ENCODE results near the gene ZNF141.
"Not testable (repeated sequence)": the region's sequence is repeated elsewhere in the genome, so short reads cannot be mapped to it uniquely, and the experiment has no call there.

The ZNF141 gene

DNA sequence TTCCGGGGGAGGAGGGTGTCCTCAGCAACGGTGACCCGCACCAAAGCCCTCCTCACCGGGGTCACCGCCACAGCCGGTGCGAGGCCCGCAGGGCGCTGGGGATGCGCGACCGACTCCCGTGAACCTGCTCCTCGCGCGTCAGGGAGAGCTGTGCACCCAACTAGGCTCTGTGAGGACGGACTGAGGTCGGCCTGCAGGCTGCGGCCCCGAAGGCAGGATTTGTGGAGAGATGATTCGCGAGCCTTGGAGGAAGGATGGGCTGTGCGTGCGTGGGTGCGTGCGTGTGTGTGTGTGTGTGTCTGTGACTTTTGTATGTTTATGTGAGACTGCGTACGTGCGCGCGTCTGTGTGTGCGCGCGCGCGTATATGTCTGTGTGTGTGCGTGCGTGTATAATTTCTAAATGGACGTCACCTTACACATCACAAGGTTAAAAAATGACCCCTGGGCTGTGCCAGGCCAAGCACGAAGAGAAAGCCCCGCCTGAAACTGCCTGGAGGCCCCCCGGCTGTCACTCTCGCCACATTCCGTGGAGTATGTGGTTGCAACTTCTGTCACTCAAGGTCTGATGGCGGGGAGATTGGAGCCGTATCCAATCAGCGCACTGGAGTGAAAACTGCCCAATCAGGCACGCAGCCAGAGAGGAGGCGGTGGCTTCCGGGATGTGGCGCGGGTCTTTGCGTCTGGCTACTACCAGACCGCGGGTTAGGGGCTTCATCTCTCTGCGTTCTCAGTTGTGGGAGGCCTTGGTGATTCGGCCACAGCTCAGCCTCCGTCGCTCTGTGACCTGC lies at the start of gene ZNF141:
Gene ZNF141 (plus strand): TSS at position 672 of the 789 bp plus-strand sequence. CDS start 170 bp downstream, outside the sequence.
- H3K9me3 Mint-ChIP-seq: peaks cover 23% of the 10 kb centered on the region
- H3K27ac Mint-ChIP-seq: peak within 1 kb of the TSS; percentile 99
- no peaks in the 10 kb centered on the region for H3K27me3 Mint-ChIP-seq
- H3K4me1 Mint-ChIP-seq: peaks cover 35% of the 10 kb centered on the region
- peak; percentile 98 for ATAC-seq
- peak within 1 kb of the TSS; percentile 100 for H3K4me3 Mint-ChIP-seq
- H3K36me3 Mint-ChIP-seq: peaks cover 57% of the 10 kb centered on the region

DNA sequence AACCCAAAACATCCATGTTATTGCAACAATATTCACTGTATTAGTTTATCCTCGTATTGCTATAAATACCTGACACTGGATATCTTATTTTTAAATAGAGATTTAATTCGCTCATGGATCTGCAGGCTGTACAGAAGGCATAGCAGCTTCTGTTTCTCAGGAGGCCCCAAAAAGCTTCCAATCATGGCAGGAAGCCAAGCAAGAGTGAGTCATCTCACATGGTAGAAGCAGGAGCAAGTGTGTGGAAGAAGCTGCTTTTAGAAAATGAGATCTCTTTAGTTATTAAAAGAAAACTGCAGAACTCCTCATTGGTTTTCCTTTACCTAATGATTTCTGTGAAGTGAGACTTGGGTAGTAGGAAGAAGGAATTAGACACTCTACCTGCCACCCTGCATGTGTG lies 48.7 kb upstream of the ZNF141 start:
- no peak for ATAC-seq
- no peaks in the 10 kb centered on the region for H3K27me3 Mint-ChIP-seq
- H3K4me3 Mint-ChIP-seq: no peak overlapping the region
- H3K27ac Mint-ChIP-seq: no peak overlapping the region
- peaks cover 3% of the 10 kb centered on the region for H3K9me3 Mint-ChIP-seq
- H3K4me1 Mint-ChIP-seq: no peaks in the 10 kb centered on the region
- H3K36me3 Mint-ChIP-seq: no peaks in the 10 kb centered on the region

DNA sequence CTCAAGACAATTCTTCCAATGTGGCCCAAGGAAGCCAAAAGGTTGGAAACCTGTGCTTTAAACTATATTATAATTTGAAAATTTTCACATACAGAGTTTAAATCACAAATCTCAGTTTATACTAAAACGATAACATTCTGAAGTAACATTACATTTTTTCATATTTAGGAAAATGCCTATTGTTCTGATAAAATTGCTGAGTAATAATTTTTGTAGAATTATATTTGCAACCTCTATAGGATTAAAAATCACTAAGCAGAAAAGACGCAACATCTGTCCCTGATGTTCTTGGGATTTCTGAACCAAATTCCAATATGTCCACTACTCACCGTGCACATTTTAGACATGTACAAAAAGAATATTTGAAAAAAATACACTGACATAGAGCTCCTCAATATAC lies 42.9 kb upstream of the ZNF141 start:
- Mint-ChIP-seq H3K27ac (no peak overlapping the region), H3K4me1 (no peaks in the 10 kb centered on the region), H3K36me3 (no peaks in the 10 kb centered on the region), H3K4me3 (no peak overlapping the region), H3K27me3 (no peaks in the 10 kb centered on the region), H3K9me3 (peaks cover 7% of the 10 kb centered on the region)
- no peak for ATAC-seq

DNA sequence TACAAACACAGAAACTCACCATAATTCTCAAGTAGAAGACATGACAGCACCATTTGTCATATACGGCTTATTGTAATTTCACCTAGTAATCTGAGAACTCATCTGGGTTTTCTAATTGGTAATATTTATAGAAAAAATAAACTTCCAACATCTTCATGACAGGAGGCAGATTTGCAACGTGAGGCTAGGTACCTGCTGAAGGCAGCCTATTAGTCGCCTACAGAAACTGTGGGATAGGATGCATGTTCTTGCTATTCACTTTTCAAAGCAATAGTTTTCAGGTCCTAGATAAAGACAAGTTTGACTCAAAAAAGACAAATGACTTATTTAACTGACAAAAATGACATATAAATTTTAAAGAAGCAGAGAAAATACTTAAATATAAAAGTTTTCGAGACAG lies 35.2 kb upstream of the ZNF141 start:
- H3K4me1 Mint-ChIP-seq: peaks cover 7% of the 10 kb centered on the region
- H3K27me3 Mint-ChIP-seq: no peaks in the 10 kb centered on the region
- H3K4me3 Mint-ChIP-seq: no peak overlapping the region
- H3K9me3 Mint-ChIP-seq: peaks cover 27% of the 10 kb centered on the region
- H3K27ac Mint-ChIP-seq: no peak overlapping the region
- peaks cover 7% of the 10 kb centered on the region for H3K36me3 Mint-ChIP-seq
- ATAC-seq: no peak

GRCh38 chr4:304516-304915 lies 33.1 kb upstream of the ZNF141 start:
- not testable (repeated sequence) for H3K27ac Mint-ChIP-seq, H3K36me3 Mint-ChIP-seq, H3K4me1 Mint-ChIP-seq, H3K27me3 Mint-ChIP-seq, ATAC-seq, H3K4me3 Mint-ChIP-seq
- H3K9me3 Mint-ChIP-seq: peaks cover 22% of the 10 kb centered on the region

- H3K27ac Mint-ChIP-seq: peak within 1 kb of the TSS; percentile 22
- peaks cover 7% of the 10 kb centered on the region for H3K36me3 Mint-ChIP-seq
- H3K4me1 Mint-ChIP-seq: peaks cover 7% of the 10 kb centered on the region
- peaks cover 25% of the 10 kb centered on the region for H3K9me3 Mint-ChIP-seq
- no peak within 1 kb of the TSS for H3K4me3 Mint-ChIP-seq
- ATAC-seq: no peak
- no peaks in the 10 kb centered on the region for H3K27me3 Mint-ChIP-seq
These were observed 32.5 kb upstream of the ZNF141 start, which contains the start of gene ZNF732 for GRCh38 chr4:304969-305680. ZNF732 (minus strand) TSS chr4:305474; CDS start chr4:305310, 164 bp downstream.

- peaks cover 25% of the 10 kb centered on the region for H3K9me3 Mint-ChIP-seq
- no peaks in the 10 kb centered on the region for H3K27me3 Mint-ChIP-seq
- H3K36me3 Mint-ChIP-seq: peaks cover 7% of the 10 kb centered on the region
- H3K27ac Mint-ChIP-seq: peak overlapping the region; percentile 22
- no peak overlapping the region for H3K4me3 Mint-ChIP-seq
- ATAC-seq: peak; percentile 83
- H3K4me1 Mint-ChIP-seq: peaks cover 7% of the 10 kb centered on the region
These were observed 31.1 kb upstream of the ZNF141 start for GRCh38 chr4:306551-306961.

GRCh38 chr4:309807-310206 lies 27.8 kb upstream of the ZNF141 start:
- Mint-ChIP-seq H3K36me3 (peaks cover 7% of the 10 kb centered on the region), H3K4me3 (no peak overlapping the region), H3K4me1 (peaks cover 7% of the 10 kb centered on the region), H3K9me3 (peaks cover 20% of the 10 kb centered on the region), H3K27ac (no peak overlapping the region), H3K27me3 (no peaks in the 10 kb centered on the region)
- no peak for ATAC-seq

GRCh38 chr4:314296-314903 lies 23.2 kb upstream of the ZNF141 start:
- peaks cover 14% of the 10 kb centered on the region for H3K27me3 Mint-ChIP-seq
- no peaks in the 10 kb centered on the region for H3K4me1 Mint-ChIP-seq
- no peak overlapping the region for H3K27ac Mint-ChIP-seq
- ATAC-seq: no peak
- peaks cover 39% of the 10 kb centered on the region for H3K9me3 Mint-ChIP-seq
- H3K36me3 Mint-ChIP-seq: peaks cover 13% of the 10 kb centered on the region
- no peak overlapping the region for H3K4me3 Mint-ChIP-seq

DNA sequence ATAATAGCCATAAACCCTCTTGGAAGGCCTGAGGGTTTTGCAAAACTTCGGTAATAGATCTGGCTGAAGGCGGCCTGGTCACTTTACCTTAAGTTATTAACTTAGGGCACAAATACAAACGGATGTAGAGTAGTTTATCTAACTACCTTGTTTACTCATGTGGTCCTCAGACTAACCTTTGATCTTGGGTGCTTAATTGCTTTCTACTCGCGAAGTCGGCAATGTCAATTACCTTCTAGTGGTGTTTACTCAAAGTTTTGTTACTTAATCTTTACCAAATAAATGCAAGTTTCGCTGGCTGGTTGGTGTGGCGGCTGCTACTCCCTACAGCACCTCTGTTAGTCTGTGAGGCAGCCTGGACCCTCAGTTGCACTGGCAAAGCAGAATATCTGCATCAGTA lies 8.9 kb upstream of the ZNF141 start:
- H3K27ac Mint-ChIP-seq: no peak overlapping the region
- peaks cover 7% of the 10 kb centered on the region for H3K4me1 Mint-ChIP-seq
- H3K4me3 Mint-ChIP-seq: no peak overlapping the region
- ATAC-seq: no peak
- H3K27me3 Mint-ChIP-seq: no peaks in the 10 kb centered on the region
- H3K36me3 Mint-ChIP-seq: peaks cover 7% of the 10 kb centered on the region
- peaks cover 7% of the 10 kb centered on the region for H3K9me3 Mint-ChIP-seq

GRCh38 chr4:335515-335914 lies 2.1 kb upstream of the ZNF141 start:
- peaks cover 33% of the 10 kb centered on the region for H3K4me1 Mint-ChIP-seq
- H3K36me3 Mint-ChIP-seq: peaks cover 39% of the 10 kb centered on the region
- ATAC-seq: no peak
- no peaks in the 10 kb centered on the region for H3K27me3 Mint-ChIP-seq
- H3K9me3 Mint-ChIP-seq: peaks cover 15% of the 10 kb centered on the region
- no peak overlapping the region for H3K27ac Mint-ChIP-seq
- no peak overlapping the region for H3K4me3 Mint-ChIP-seq

DNA sequence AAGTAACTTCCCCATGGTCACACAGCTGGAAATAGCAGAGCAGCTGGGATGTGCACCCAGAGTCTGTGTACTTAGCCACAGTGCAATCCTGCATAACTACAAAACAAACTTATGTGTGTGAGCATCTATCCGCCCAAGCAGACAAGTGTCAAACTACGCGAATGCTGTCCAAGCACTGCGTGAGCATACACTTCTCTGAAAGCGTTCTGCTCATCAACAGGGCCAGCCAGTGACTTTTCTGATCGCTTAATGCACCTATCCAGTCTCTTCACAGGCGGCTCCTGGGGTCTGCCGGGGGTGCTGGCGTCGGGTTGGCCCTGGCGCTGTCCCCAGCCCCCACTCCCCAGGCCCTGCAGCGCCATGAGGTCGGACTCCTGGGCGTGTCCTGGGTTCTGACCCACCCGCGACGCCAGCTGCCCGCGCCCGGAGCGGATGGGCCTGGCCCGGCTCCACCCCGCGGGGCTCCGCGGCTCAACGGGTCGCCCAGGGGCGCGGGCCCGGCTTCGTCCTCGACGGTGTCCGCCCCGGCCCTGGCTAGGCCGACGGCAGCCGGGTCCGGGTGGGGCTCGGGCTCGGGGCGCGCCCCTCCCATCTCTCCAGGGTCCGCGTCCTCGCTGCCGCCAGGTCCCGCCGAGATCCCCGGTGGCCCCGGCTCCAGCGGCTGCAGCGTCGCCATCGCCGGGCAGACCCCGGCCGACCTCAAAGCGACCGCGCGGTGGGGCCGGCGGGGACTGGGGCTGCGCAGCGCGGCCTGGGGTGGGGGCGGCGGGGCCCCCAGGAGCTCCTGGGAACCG lies 1.3 kb upstream of the ZNF141 start:
- Mint-ChIP-seq H3K36me3 (peaks cover 46% of the 10 kb centered on the region), H3K27ac (peak overlapping the region; percentile 99), H3K4me1 (peaks cover 35% of the 10 kb centered on the region), H3K27me3 (no peaks in the 10 kb centered on the region), H3K4me3 (peak overlapping the region; percentile 100), H3K9me3 (peaks cover 17% of the 10 kb centered on the region)
- no peak for ATAC-seq

GRCh38 chr4:336893-337142 lies 796 bp upstream of the ZNF141 start:
- peak; percentile 1 for ATAC-seq
- peaks cover 35% of the 10 kb centered on the region for H3K4me1 Mint-ChIP-seq
- H3K27me3 Mint-ChIP-seq: no peaks in the 10 kb centered on the region
- peak overlapping the region; percentile 99 for H3K27ac Mint-ChIP-seq
- H3K4me3 Mint-ChIP-seq: peak overlapping the region; percentile 100
- H3K9me3 Mint-ChIP-seq: peaks cover 20% of the 10 kb centered on the region
- H3K36me3 Mint-ChIP-seq: peaks cover 52% of the 10 kb centered on the region

DNA sequence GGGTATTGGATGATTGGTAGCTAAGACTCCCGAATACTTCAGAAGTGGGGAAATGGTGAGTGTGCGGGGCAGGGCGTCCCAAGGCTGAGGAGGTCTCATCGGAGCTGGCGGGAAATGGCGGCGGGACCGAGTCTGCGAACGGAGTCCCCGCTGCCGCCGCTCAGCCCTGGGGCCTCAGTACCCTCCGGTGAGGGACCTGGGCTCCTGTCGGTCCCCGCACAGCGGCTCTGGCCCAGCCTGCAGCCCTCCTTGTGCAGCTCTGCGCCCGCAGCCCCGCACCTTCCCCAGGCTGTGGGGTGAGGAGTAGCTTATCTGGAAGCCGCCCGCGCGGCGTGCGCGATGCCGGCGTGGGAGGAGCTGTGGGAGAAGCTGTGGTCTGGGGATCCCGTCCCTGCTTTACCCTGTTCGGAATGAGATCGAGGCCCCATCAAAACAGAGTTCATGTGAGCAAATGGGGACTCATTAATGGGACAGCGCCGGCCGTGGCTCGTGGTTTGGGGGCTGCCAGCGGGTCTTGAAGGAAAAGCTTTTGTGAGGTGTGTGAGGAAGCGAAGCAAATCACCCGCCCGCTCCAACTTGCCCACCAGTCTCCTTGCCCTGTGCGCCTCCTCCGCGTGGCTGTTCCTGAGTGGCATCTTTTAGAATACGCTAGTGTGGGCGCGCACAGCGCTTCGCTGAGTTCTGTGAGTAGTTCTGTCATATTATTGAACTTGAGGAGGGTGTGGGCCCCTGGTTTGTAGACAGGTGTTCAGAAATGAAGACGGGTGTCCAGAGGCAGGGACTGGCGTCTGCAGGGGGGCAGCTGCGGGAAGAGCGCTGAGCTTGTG lies 531 bp downstream of the ZNF141 start:
- Mint-ChIP-seq H3K9me3 (peaks cover 23% of the 10 kb centered on the region), H3K4me1 (peaks cover 35% of the 10 kb centered on the region)

More for the DNA sequence above, 531 bp downstream of the ZNF141 start:
- peak; percentile 55 for ATAC-seq
- Mint-ChIP-seq H3K27ac (peak overlapping the region; percentile 99), H3K4me3 (peak overlapping the region; percentile 100), H3K27me3 (no peaks in the 10 kb centered on the region), H3K36me3 (peaks cover 65% of the 10 kb centered on the region)

Data from stimulated activated memory B cell treated with anti-CD40 and anti-IgM and Interleukin-4, amounts not matched to agents 10 μg/mL and 1 μg/mL and 100 μg/mL, for 72 hours (primary cell).